Measurements from ENCODE around the gene CHAD. TPM values are rescaled to one million over a fixed set of nuclear protein-coding genes. Genes with fewer than 3 reads are reported as not detected.
"Not testable (repeated sequence)": the region's sequence is repeated elsewhere in the genome, so short reads cannot be mapped to it uniquely, and the experiment has no call there.

Gene CHAD
- total and polyA plus RNA-seq, 12 donors = 1.7 to 26.6 (median 7.0) TPM

GRCh38 chr17:50432125-50432762 lies 36.4 kb downstream of the CHAD start:
- Histone ChIP-seq H3K4me3 (no peak overlapping the region), H3K27me3 (no peaks in the 10 kb centered on the region), H3K9me3 (replicated peaks in 1 of 3) (no peaks in the 10 kb centered on the region), H3K36me3 (replicated peaks in 1 of 2) (peaks cover 0 to 2% of the 10 kb centered on the region in 2 donors), H3K4me1 (replicated peaks in 1 of 2) (peaks cover 29 to 33% of the 10 kb centered on the region in 2 donors), H3K27ac (peak overlapping the region in 1 of 5 donors; percentile 40)
- no peak for DNase-seq
- WGBS, 4 donors = 68 to 96% (median 77%) methylated on average over 4 of the region's 4 CpGs
- intact Hi-C loops (cut with DNase I) = no loop called here
- TF ChIP-seq POLR2A (IDR thresholded peaks at IDR 0.05) (no peak), CTCF (IDR thresholded peaks at IDR 0.05) (no peak)

- DNase-seq = no peak
- intact Hi-C loops (cut with DNase I) = no loop called here
- WGBS, 4 donors = 70 to 80% (median 71%) methylated on average over 4 of the region's 4 CpGs
- Histone ChIP-seq H3K36me3 (replicated peaks in 1 of 2) (peaks cover 0 to 2% of the 10 kb centered on the region in 2 donors), H3K4me3 (no peak overlapping the region), H3K27me3 (no peaks in the 10 kb centered on the region), H3K9me3 (replicated peaks in 1 of 3) (no peaks in the 10 kb centered on the region), H3K27ac (peak overlapping the region in 1 of 5 donors; percentile 10), H3K4me1 (replicated peaks in 1 of 2) (peaks cover 31 to 41% of the 10 kb centered on the region in 2 donors)
- no peak for TF ChIP-seq POLR2A (IDR thresholded peaks at IDR 0.05)
- TF ChIP-seq CTCF (IDR thresholded peaks at IDR 0.05) = no peak
Measured at GRCh38 chr17:50430821-50431618, 37.7 kb downstream of the CHAD start.

GRCh38 chr17:50429793-50430192 lies 38.9 kb downstream of the CHAD start:
- TF ChIP-seq POLR2A (IDR thresholded peaks at IDR 0.05) (no peak), CTCF (IDR thresholded peaks at IDR 0.05) (no peak)
- intact Hi-C loops (cut with DNase I) = no loop called here
- Histone ChIP-seq H3K27ac (peak overlapping the region in 3 of 5 donors; percentile 75 to 88 (median 76)), H3K9me3 (replicated peaks in 1 of 3) (no peaks in the 10 kb centered on the region), H3K27me3 (no peaks in the 10 kb centered on the region), H3K36me3 (replicated peaks in 1 of 2) (peaks cover 0 to 2% of the 10 kb centered on the region in 2 donors), H3K4me1 (replicated peaks in 1 of 2) (peaks cover 31 to 48% of the 10 kb centered on the region in 2 donors), H3K4me3 (peak overlapping the region in 1 of 4 donors; percentile 2)
- 93 to 97% (median 94%) methylated on average over 4 of the region's 4 CpGs for WGBS, 4 donors
- DNase-seq = peak in 1 of 7 donors; percentile 10

GRCh38 chr17:50428831-50429424 lies 39.8 kb downstream of the CHAD start:
- Histone ChIP-seq H3K4me1 (replicated peaks in 1 of 2) (peaks cover 31 to 47% of the 10 kb centered on the region in 2 donors), H3K4me3 (peak overlapping the region in 1 of 4 donors; percentile 79), H3K36me3 (replicated peaks in 1 of 2) (peaks cover 0 to 2% of the 10 kb centered on the region in 2 donors), H3K9me3 (replicated peaks in 1 of 3) (no peaks in the 10 kb centered on the region), H3K27me3 (no peaks in the 10 kb centered on the region), H3K27ac (peak overlapping the region in 4 of 5 donors; percentile 50 to 88 (median 76))
- WGBS, 4 donors = 38 to 62% (median 49%) methylated on average over 7 of the region's 7 CpGs
- peak; percentile 32 to 85 (median 77) for DNase-seq
- intact Hi-C loops (cut with DNase I) = no loop called here
- no peak for TF ChIP-seq CTCF (IDR thresholded peaks at IDR 0.05)
- TF ChIP-seq POLR2A (IDR thresholded peaks at IDR 0.05) = no peak

GRCh38 chr17:50428126-50428525 lies 40.6 kb downstream of the CHAD start:
- Histone ChIP-seq H3K4me3 (peak overlapping the region in 1 of 4 donors; percentile 79), H3K4me1 (replicated peaks in 1 of 2) (peaks cover 31 to 47% of the 10 kb centered on the region in 2 donors), H3K27ac (peak overlapping the region; percentile 44 to 89 (median 75))
- DNase-seq; H3K9me3 ChIP-seq (replicated peaks in 1 of 3); H3K27me3 ChIP-seq; H3K36me3 ChIP-seq (replicated peaks in 1 of 2); intact Hi-C loops (cut with DNase I): not testable (repeated sequence)
- WGBS, 4 donors = 72 to 83% (median 78%) methylated on average over 6 of the region's 6 CpGs

All from adrenal gland (tissue), 12 donors.